HEK293 (cell line): ENCODE measurements around the gene BBS7.
A peak's percentile ranks its signal among the peaks of the same experiment; 100 is the strongest.

Source experiments
- GLIS1 ChIP-seq: fragments of 450-650 bp; formaldehyde crosslinking; IDR thresholded peaks from 2 replicates; pipeline ENCODE4 v1.5.1; 2016; ENCODE audit warnings: missing biosample characterization, missing genetic modification characterization
- IKZF3 ChIP-seq: fragments of 450-650 bp; IDR thresholded peaks from 2 replicates; pipeline ENCODE4 v1.5.0; 2018; ENCODE audit warnings: missing biosample characterization, mild to moderate bottlenecking, missing genetic modification characterization, moderate library complexity
- KLF16 ChIP-seq: fragments of 450-650 bp; formaldehyde crosslinking; IDR thresholded peaks from 2 replicates; pipeline ENCODE4 v1.5.1; 2017; ENCODE audit warnings: missing biosample characterization, missing genetic modification characterization
- KLF8 ChIP-seq: fragments of 450-650 bp; formaldehyde crosslinking; IDR thresholded peaks from 2 replicates; pipeline ENCODE4 v1.5.1; 2016; ENCODE audit warnings: missing biosample characterization, missing genetic modification characterization
- PRDM10 ChIP-seq: fragments of 450-650 bp; formaldehyde crosslinking; IDR thresholded peaks from 2 replicates; pipeline ENCODE4 v1.5.1; 2016; ENCODE audit warnings: missing biosample characterization, missing genetic modification characterization
- TRIM28 ChIP-seq: IDR thresholded peaks from 2 replicates; pipeline ENCODE4 v1.6.1; 2011; ENCODE audit warnings: low read length, control low read depth, borderline replicate concordance
- ZBTB10 ChIP-seq: fragments of 450-650 bp; formaldehyde crosslinking; IDR thresholded peaks from 2 replicates; pipeline ENCODE4 v1.5.1; 2016; ENCODE audit warnings: missing biosample characterization, missing genetic modification characterization
- ZNF335 ChIP-seq: fragments of 450-650 bp; formaldehyde crosslinking; conservative IDR thresholded peaks from 2 replicates; pipeline ENCODE4 v1.5.1; 2016; ENCODE audit warnings: missing biosample characterization, missing genetic modification characterization
- ZNF391 ChIP-seq: fragments of 450-650 bp; formaldehyde crosslinking; IDR thresholded peaks from 2 replicates; pipeline ENCODE4 v1.5.1; 2016; ENCODE audit warnings: low read depth, missing biosample characterization, missing genetic modification characterization, borderline replicate concordance
- ZNF394 ChIP-seq: fragments of 450-650 bp; formaldehyde crosslinking; IDR thresholded peaks from 2 replicates; pipeline ENCODE4 v1.5.1; 2016; ENCODE audit warnings: missing biosample characterization, missing genetic modification characterization, mild to moderate bottlenecking, moderate library complexity, borderline replicate concordance
- ZNF501 ChIP-seq: fragments of 450-650 bp; formaldehyde crosslinking; IDR thresholded peaks from 2 replicates; pipeline ENCODE4 v1.5.1; 2016; ENCODE audit warnings: missing biosample characterization, missing genetic modification characterization
- ZNF514 ChIP-seq: fragments of 450-650 bp; formaldehyde crosslinking; IDR thresholded peaks from 2 replicates; pipeline ENCODE4 v1.5.1; 2016; ENCODE audit warnings: missing biosample characterization, missing genetic modification characterization
- ZNF521 ChIP-seq: fragments of 450-650 bp; formaldehyde crosslinking; IDR thresholded peaks from 2 replicates; pipeline ENCODE4 v1.5.1; 2017; ENCODE audit warnings: missing biosample characterization, mild to moderate bottlenecking, missing genetic modification characterization
- ZNF544 ChIP-seq: fragments of 450-650 bp; formaldehyde crosslinking; IDR thresholded peaks from 2 replicates; pipeline ENCODE4 v1.5.0; 2017; ENCODE audit warnings: missing biosample characterization, missing genetic modification characterization
- ZNF561 ChIP-seq: fragments of 450-650 bp; IDR thresholded peaks from 2 replicates; pipeline ENCODE4 v1.5.1; 2018; ENCODE audit warnings: missing biosample characterization, missing genetic modification characterization, borderline replicate concordance
- ZNF610 ChIP-seq: fragments of 450-650 bp; formaldehyde crosslinking; IDR thresholded peaks from 2 replicates; pipeline ENCODE4 v1.5.1; 2016; ENCODE audit warnings: missing biosample characterization, missing genetic modification characterization, borderline replicate concordance
- ZNF629 ChIP-seq: fragments of 450-650 bp; formaldehyde crosslinking; IDR thresholded peaks from 2 replicates; pipeline ENCODE4 v1.5.1; 2017; ENCODE audit warnings: missing biosample characterization, missing genetic modification characterization
- ZNF660 ChIP-seq: fragments of 450-650 bp; IDR thresholded peaks from 2 replicates; pipeline ENCODE4 v1.5.1; 2018; ENCODE audit warnings: missing biosample characterization, mild to moderate bottlenecking, missing genetic modification characterization
- ZNF768 ChIP-seq: fragments of 450-650 bp; formaldehyde crosslinking; IDR thresholded peaks from 2 replicates; pipeline ENCODE4 v1.5.1; 2018; ENCODE audit warnings: missing biosample characterization, mild to moderate bottlenecking, missing genetic modification characterization
- ZNF837 ChIP-seq: fragments of 450-650 bp; formaldehyde crosslinking; IDR thresholded peaks from 2 replicates; pipeline ENCODE4 v1.5.1; 2016; ENCODE audit warnings: missing biosample characterization, missing genetic modification characterization
- ZSCAN30 ChIP-seq: fragments of 450-650 bp; IDR thresholded peaks from 2 replicates; pipeline ENCODE4 v1.5.1; 2018; ENCODE audit warnings: missing biosample characterization, mild to moderate bottlenecking, missing genetic modification characterization, moderate library complexity
- ZXDB ChIP-seq: fragments of 450-650 bp; formaldehyde crosslinking; IDR thresholded peaks from 2 replicates; pipeline ENCODE4 v1.5.1; 2016; ENCODE audit warnings: missing biosample characterization, missing genetic modification characterization
- TF ChIP-seq, protein P1 (sequence below): fragments of 450-650 bp; formaldehyde crosslinking; optimal IDR thresholded peaks from 2 replicates; pipeline ENCODE3; 2016; ENCODE audit warnings: missing biosample characterization, mild to moderate bottlenecking, missing genetic modification characterization
- TF ChIP-seq, protein P2 (sequence below): fragments of 450-650 bp; formaldehyde crosslinking; IDR thresholded peaks from 2 replicates; pipeline ENCODE4 v1.5.1; 2016; ENCODE audit warnings: missing biosample characterization, missing genetic modification characterization, borderline replicate concordance
- TF ChIP-seq, protein P3 (sequence below): fragments of 450-650 bp; IDR thresholded peaks from 2 replicates; pipeline ENCODE4 v1.5.1; 2018; ENCODE audit warnings: missing biosample characterization, mild to moderate bottlenecking, missing genetic modification characterization
- TF ChIP-seq, protein P4 (sequence below): fragments of 450-650 bp; formaldehyde crosslinking; IDR thresholded peaks from 2 replicates; pipeline ENCODE4 v1.5.1; 2016; ENCODE audit warnings: missing biosample characterization, missing genetic modification characterization

Gene BBS7

DNA sequence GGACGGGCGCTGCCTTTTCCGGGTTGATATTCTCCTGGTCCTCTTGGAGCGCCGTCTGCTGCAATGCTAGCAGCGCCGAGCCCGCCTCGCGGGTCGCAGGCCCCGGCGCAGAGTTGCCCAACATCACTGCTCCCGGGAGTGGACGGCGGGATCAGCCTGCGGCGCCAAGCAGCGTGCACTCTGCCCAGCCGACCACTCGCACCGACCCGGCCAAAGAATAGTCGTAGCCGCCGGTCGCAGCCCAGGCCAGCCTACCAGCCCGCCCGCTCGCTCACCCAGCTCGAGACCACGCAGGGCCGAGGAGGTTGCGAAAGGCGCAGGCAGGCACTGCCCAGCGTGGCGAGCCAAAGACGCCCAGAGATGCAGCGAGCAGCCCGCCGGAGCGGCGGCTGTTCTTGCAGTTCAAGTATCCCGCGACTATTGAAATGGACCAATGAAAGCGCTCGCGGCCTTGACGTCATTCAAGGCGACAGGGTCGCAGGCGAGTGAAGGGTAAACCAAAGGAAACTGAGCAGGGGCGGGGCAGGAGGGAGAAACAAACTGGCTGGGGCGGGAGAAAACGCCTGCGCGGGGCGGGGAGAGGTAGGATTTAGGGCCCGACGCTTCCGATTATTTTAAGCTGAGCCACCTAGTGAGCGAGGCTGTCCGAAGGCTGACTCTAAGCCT lies 46.6 kb downstream of the BBS7 start, which contains the start of gene CCNA2 (continued):
- TF ChIP-seq ZBTB10 (tag by site-specific recombination) (no peak), ZNF521 (tag by site-specific recombination) (no peak), ZNF391 (tag by site-specific recombination) (0 out of 2 replicates have a peak, but pooled peaks have one; percentile 35), ZNF544 (tag by site-specific recombination) (no peak), ZNF610 (no peak), ZNF514 (tag by site-specific recombination) (no peak), ZNF561 (no peak), ZNF768 (tag by site-specific recombination) (peak; percentile 65; the same call in 1 of the 2 replicates), ZNF335 (tag by site-specific recombination) (peak; percentile 80), KLF16 (tag by site-specific recombination) (peak; percentile 13; the same call in 1 of the 2 replicates), IKZF3 (tag by site-specific recombination) (no peak), PRDM10 (peak; percentile 90), ZNF629 (peak; percentile 81), ZNF394 (tag by site-specific recombination) (0 out of 2 replicates have a peak, but pooled peaks have one; percentile 35), ZNF837 (tag by site-specific recombination) (no peak), ZNF501 (tag by site-specific recombination) (peak; percentile 77; the same call in 1 of the 2 replicates), KLF8 (tag by site-specific recombination) (peak; percentile 65), ZSCAN30 (tag by site-specific recombination) (0 out of 2 replicates have a peak, but pooled peaks have one; percentile 11), GLIS1 (tag by site-specific recombination) (no peak), ZXDB (peak; percentile 79; the same call in 1 of the 2 replicates), TRIM28 (0 out of 2 replicates have a peak, but pooled peaks have one; percentile 18), ZNF660 (tag by site-specific recombination) (no peak)
- TF ChIP-seq, protein P1, sequence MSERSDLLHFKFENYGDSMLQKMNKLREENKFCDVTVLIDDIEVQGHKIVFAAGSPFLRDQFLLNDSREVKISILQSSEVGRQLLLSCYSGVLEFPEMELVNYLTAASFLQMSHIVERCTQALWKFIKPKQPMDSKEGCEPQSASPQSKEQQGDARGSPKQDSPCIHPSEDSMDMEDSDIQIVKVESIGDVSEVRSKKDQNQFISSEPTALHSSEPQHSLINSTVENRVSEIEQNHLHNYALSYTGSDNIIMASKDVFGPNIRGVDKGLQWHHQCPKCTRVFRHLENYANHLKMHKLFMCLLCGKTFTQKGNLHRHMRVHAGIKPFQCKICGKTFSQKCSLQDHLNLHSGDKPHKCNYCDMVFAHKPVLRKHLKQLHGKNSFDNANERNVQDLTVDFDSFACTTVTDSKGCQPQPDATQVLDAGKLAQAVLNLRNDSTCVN, result peak; percentile 90
- TF ChIP-seq, protein P2, sequence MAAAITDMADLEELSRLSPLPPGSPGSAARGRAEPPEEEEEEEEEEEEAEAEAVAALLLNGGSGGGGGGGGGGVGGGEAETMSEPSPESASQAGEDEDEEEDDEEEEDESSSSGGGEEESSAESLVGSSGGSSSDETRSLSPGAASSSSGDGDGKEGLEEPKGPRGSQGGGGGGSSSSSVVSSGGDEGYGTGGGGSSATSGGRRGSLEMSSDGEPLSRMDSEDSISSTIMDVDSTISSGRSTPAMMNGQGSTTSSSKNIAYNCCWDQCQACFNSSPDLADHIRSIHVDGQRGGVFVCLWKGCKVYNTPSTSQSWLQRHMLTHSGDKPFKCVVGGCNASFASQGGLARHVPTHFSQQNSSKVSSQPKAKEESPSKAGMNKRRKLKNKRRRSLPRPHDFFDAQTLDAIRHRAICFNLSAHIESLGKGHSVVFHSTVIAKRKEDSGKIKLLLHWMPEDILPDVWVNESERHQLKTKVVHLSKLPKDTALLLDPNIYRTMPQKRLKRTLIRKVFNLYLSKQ (tag by site-specific recombination), result no peak
- TF ChIP-seq, protein P3, sequence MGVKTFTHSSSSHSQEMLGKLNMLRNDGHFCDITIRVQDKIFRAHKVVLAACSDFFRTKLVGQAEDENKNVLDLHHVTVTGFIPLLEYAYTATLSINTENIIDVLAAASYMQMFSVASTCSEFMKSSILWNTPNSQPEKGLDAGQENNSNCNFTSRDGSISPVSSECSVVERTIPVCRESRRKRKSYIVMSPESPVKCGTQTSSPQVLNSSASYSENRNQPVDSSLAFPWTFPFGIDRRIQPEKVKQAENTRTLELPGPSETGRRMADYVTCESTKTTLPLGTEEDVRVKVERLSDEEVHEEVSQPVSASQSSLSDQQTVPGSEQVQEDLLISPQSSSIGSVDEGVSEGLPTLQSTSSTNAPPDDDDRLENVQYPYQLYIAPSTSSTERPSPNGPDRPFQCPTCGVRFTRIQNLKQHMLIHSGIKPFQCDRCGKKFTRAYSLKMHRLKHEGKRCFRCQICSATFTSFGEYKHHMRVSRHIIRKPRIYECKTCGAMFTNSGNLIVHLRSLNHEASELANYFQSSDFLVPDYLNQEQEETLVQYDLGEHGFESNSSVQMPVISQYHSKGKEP (tag by site-specific recombination), result 0 out of 2 replicates have a peak, but pooled peaks have one; percentile 42
- TF ChIP-seq, protein P4, sequence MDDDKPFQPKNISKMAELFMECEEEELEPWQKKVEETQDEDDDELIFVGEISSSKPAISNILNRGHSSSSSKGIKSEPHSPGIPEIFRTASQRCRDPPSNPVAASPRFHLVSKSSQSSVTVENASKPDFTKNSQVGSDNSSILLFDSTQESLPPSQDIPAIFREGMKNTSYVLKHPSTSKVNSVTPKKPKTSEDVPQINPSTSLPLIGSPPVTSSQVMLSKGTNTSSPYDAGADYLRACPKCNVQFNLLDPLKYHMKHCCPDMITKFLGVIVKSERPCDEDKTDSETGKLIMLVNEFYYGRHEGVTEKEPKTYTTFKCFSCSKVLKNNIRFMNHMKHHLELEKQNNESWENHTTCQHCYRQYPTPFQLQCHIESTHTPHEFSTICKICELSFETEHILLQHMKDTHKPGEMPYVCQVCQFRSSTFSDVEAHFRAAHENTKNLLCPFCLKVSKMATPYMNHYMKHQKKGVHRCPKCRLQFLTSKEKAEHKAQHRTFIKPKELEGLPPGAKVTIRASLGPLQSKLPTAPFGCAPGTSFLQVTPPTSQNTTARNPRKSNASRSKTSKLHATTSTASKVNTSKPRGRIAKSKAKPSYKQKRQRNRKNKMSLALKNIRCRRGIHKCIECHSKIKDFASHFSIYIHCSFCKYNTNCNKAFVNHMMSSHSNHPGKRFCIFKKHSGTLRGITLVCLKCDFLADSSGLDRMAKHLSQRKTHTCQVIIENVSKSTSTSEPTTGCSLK (tag by site-specific recombination), result no peak
